CD4-positive, alpha-beta T cell (primary cell): ENCODE data around the gene DCP1A. TPM values are rescaled to one million over a fixed set of nuclear protein-coding genes. Genes with fewer than 3 reads are reported as not detected.

ENCODE experiments used
- ATAC-seq: fragments of 200-7000 bp; cut with Tn5 transposase; one replicate; pipeline ENCODE4 v1.10.0; 2022; ENCODE audit warnings: mild to moderate bottlenecking; ENCODE audit not compliant: poor library complexity
- CTCF ChIA-PET: fragments of 350-600 bp; sonication (Branson Sonifier 250); formaldehyde crosslinking; loops from one replicate; lab custom pipeline; 2021; ENCODE audit warnings: antibody characterized with exemption, inconsistent platforms; lab: Charles Lee
- POLR2A ChIA-PET: fragments of 350-600 bp; sonication (Branson Sonifier 250); formaldehyde crosslinking; loops from one replicate; lab custom pipeline; 2021; ENCODE audit warnings: antibody characterized with exemption, inconsistent platforms; lab: Charles Lee
- DNase-seq, 14 experiments: peaks; one replicate each; pipeline ENCODE4 v3.0.0-alpha.2; 2013 to 2020; ENCODE audit warnings: mixed read lengths in 2 of 14
- H3K27ac ChIP-seq, 2 donors: one replicate each; pipeline versions ENCODE4 v1.5.1 to v1.7.0; 2013; ENCODE audit warnings: low read length in 2 of 2, low read depth in 1 of 2, mild to moderate bottlenecking in 1 of 2
- H3K27me3 ChIP-seq, 2 experiments: 1 replicate in 1 of 2; 2 replicates in 1 of 2; pipeline versions ENCODE4 v1.6.1 to v1.7.0; 2013; ENCODE audit warnings: low read length in 2 of 2, control low read depth in 1 of 2, mild to moderate bottlenecking in 1 of 2, moderate library complexity in 1 of 2; ENCODE audit not compliant: insufficient read depth in 2 of 2, control insufficient read depth in 1 of 2
- H3K36me3 ChIP-seq: one replicate; pipeline ENCODE4 v1.6.1; 2013; ENCODE audit warnings: low read length, control low read depth; ENCODE audit not compliant: insufficient read depth
- H3K4me1 ChIP-seq: one replicate; pipeline ENCODE4 v1.6.1; 2013; ENCODE audit warnings: low read length, control low read depth; ENCODE audit not compliant: insufficient read depth
- H3K4me3 ChIP-seq: one replicate; pipeline ENCODE4 v1.5.1; 2013; ENCODE audit warnings: mild to moderate bottlenecking, low read length, moderate library complexity
- H3K9me3 ChIP-seq, 2 experiments: 1 replicate in 1 of 2; 2 replicates in 1 of 2; pipeline versions ENCODE4 v1.6.1 to v1.7.0; 2013; ENCODE audit warnings: low read length in 2 of 2, mild to moderate bottlenecking in 2 of 2, control low read depth in 1 of 2, moderate library complexity in 1 of 2; ENCODE audit not compliant: control insufficient read depth in 1 of 2, insufficient read depth in 1 of 2
- H3K27ac Mint-ChIP-seq: one replicate; pipeline ENCODE4 v1.8.0; 2020; ENCODE audit warnings: mixed read lengths
- H3K27me3 Mint-ChIP-seq: one replicate; pipeline ENCODE4 v1.8.0; 2021; ENCODE audit warnings: mixed read lengths
- H3K36me3 Mint-ChIP-seq: one replicate; pipeline ENCODE4 v1.8.0; 2021; ENCODE audit warnings: low read depth, mixed read lengths
- H3K4me1 Mint-ChIP-seq: one replicate; pipeline ENCODE4 v1.8.0; 2021; ENCODE audit warnings: low read depth, mixed read lengths
- H3K4me3 Mint-ChIP-seq: one replicate; pipeline ENCODE4 v1.8.0; 2020; ENCODE audit warnings: mild to moderate bottlenecking, mixed read lengths
- H3K9me3 Mint-ChIP-seq: one replicate; pipeline ENCODE4 v1.8.0; 2020; ENCODE audit warnings: mixed read lengths
- CTCF ChIP-seq: fragments of 200-600 bp; IDR thresholded peaks from one replicate; pipeline ENCODE4 v1.8.0; 2022; ENCODE audit warnings: antibody characterized with exemption, mild to moderate bottlenecking
- intact Hi-C, 2 experiments: fragments of 100-400 bp; cut with DNase I in 1 of 2; cut with micrococcal nuclease in 1 of 2; formaldehyde crosslinking; loops; one replicate each; pipeline versions ENCODE4 v1.15.1 to v1.9.0; 2023 to 2025; cut with DNase I, micrococcal nuclease
- polyA plus RNA-seq, 2 donors: library from polyadenylated mRNA; unstranded; fragments of 120-200 nt; gene quantifications; one replicate each; pipeline ENCODE4 v1.2.1, GENCODE V29; 2013
- total RNA-seq, 174 experiments: library from RNA in 2 of 174; stranded (reverse) in 2 of 174; gene quantifications; one replicate each; pipeline ENCODE4 v1.2.3 and lab custom pipeline; 2021 to 2026

Gene DCP1A
- total RNA-seq (10 to 100 TPM; 58.9 to 60.1 TPM), total RNA-seq (lab: John Stamatoyannopoulos, UW) (55.6 to 191 (median 86.0) reads per million in 172 experiments)
- 20.7 TPM for polyA plus RNA-seq (2013, experiment 1 of 2)
- 25.0 TPM for polyA plus RNA-seq (2013, experiment 2 of 2)

- Mint-ChIP-seq H3K27ac (peak within 1 kb of the TSS; percentile 98), H3K4me3 (peak within 1 kb of the TSS; percentile 99), H3K36me3 (peaks cover 39% of the 10 kb centered on the region), H3K27me3 (no peaks in the 10 kb centered on the region), H3K4me1 (peaks cover 51% of the 10 kb centered on the region), H3K9me3 (no peaks in the 10 kb centered on the region)
- no peak for TF ChIP-seq CTCF
- intact Hi-C loops, result loop anchor here (1.0 to 10.0 kb wide), 7 partner anchors 49 to 643 kb away; partner anchors contain the start of genes GLT8D1 (in 1 of the 2), PRKCD (in 1 of the 2), SELENOK (in 1 of the 2) and SPCS1 (in 1 of the 2)
- Histone ChIP-seq H3K9me3 (no peaks in the 10 kb centered on the region), H3K27ac (peak within 1 kb of the TSS; percentile 80 to 92), H3K27me3 (no peaks in the 10 kb centered on the region), H3K4me1 (peaks cover 15% of the 10 kb centered on the region), H3K36me3 (peaks cover 13% of the 10 kb centered on the region), H3K4me3 (peak within 1 kb of the TSS; percentile 99)
- peak; percentile 91 to 98 (median 94) for DNase-seq
- CTCF ChIA-PET, result interaction anchor here (0.6 to 0.7 kb wide), 2 partner anchors 454 to 591 kb away, joined by 3 read pairs; no protein-coding TSS in a partner anchor
- POLR2A ChIA-PET, result interaction anchor here (0.6 to 2.3 kb wide), 23 partner anchors 8 to 642 kb away, joined by 3 to 24 read pairs (median 3); partner anchors contain the start of genes GLT8D1, PRKCD, SELENOK and SPCS1
- peak; percentile 93 for ATAC-seq
Observed at GRCh38 chr3:53347261-53348064, at the start of gene DCP1A. TSS of gene DCP1A (minus strand) at chr3:53347543. CDS start at chr3:53347517, 26 bp downstream.

- Histone ChIP-seq H3K27ac (no peak overlapping the region), H3K27me3 (peaks cover 3 to 8% of the 10 kb centered on the region in 2 experiments), H3K9me3 (no peaks in the 10 kb centered on the region), H3K4me1 (no peaks in the 10 kb centered on the region), H3K36me3 (no peaks in the 10 kb centered on the region), H3K4me3 (no peak overlapping the region)
- no peaks in the 10 kb centered on the region for H3K4me1 Mint-ChIP-seq
- no peak overlapping the region for H3K4me3 Mint-ChIP-seq
- peaks cover 37% of the 10 kb centered on the region for H3K27me3 Mint-ChIP-seq
- TF ChIP-seq CTCF, result no peak
- H3K36me3 Mint-ChIP-seq, result no peaks in the 10 kb centered on the region
- no peak overlapping the region for H3K27ac Mint-ChIP-seq
- POLR2A ChIA-PET, result no interaction called here
- no peak for ATAC-seq
- DNase-seq, result no peak
- intact Hi-C loops, result no loop called here
- H3K9me3 Mint-ChIP-seq, result no peaks in the 10 kb centered on the region
- CTCF ChIA-PET, result no interaction called here
Observed at GRCh38 chr3:53384465-53385423, 37.4 kb upstream of the DCP1A start.

DNA sequence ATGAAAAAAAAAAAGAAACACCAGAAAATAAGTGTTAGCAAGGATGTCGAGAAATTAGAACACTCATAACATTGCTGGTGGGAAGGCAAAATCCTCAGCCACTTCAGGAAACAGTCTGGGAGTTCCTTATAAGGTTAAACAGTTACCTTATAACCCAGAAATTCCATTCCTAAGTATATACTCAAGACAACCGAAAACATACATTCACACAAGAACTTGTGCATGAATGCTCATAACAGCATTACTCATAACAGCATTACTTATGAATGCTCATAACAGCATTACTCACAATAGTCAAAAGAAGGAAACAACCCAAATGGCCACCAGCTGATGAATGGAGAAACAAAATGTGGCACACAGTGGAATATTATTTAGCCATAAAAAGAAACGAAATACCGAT, 34.8 kb upstream of the DCP1A start:
- peaks cover 0 to 9% of the 10 kb centered on the region in 2 experiments for H3K27me3 ChIP-seq
- no peak overlapping the region for H3K27ac Mint-ChIP-seq
- H3K4me3 ChIP-seq, result no peak overlapping the region
- intact Hi-C loops, result no loop called here
- H3K4me1 ChIP-seq, result no peaks in the 10 kb centered on the region
- H3K36me3 ChIP-seq, result no peaks in the 10 kb centered on the region
- DNase-seq (no peak), ATAC-seq (no peak)
- no peak for TF ChIP-seq CTCF
- peaks cover 43% of the 10 kb centered on the region for H3K27me3 Mint-ChIP-seq
- ChIA-PET CTCF (no interaction called here), POLR2A (no interaction called here)
- no peak overlapping the region for H3K27ac ChIP-seq
- no peaks in the 10 kb centered on the region for H3K9me3 ChIP-seq
- H3K36me3 Mint-ChIP-seq, result no peaks in the 10 kb centered on the region
- H3K4me1 Mint-ChIP-seq, result no peaks in the 10 kb centered on the region
- H3K4me3 Mint-ChIP-seq, result no peak overlapping the region
- H3K9me3 Mint-ChIP-seq, result no peaks in the 10 kb centered on the region
